NCI-H526 treated with DMSO at 0.1 percent for 48 hours (cell line): ENCODE measurements around the gene IRF2BPL.
A peak's percentile ranks its signal among the peaks of the same experiment; 100 is the strongest.
"Not testable (repeated sequence)": the region's sequence is repeated elsewhere in the genome, so short reads cannot be mapped to it uniquely, and the experiment has no call there.

Experiments
- DNase-seq: peaks from one replicate; lab custom pipeline; 2025; lab: John Stamatoyannopoulos, UW

The IRF2BPL gene

GRCh38 chr14:77033622-77034589 is 5.4 kb upstream of the IRF2BPL start:
- DNase-seq, result peak; percentile 77

- peak; percentile 94 for DNase-seq
Observed at GRCh38 chr14:77032844-77033621, 4.5 kb upstream of the IRF2BPL start.

GRCh38 chr14:77032491-77032843 is 4.0 kb upstream of the IRF2BPL start:
- no peak for DNase-seq

- DNase-seq, result no peak
Observed at GRCh38 chr14:77031759-77032490, 3.4 kb upstream of the IRF2BPL start.

GRCh38 chr14:77027538-77028383 is 747 bp downstream of the IRF2BPL start:
- no peak for DNase-seq

GRCh38 chr14:77026930-77027537 is 1.5 kb downstream of the IRF2BPL start:
- DNase-seq, result no peak

- DNase-seq, result peak; percentile 81
Observed at GRCh38 chr14:77026166-77026929, 2.2 kb downstream of the IRF2BPL start.

- peak; percentile 53 for DNase-seq
Observed at GRCh38 chr14:77025744-77026165, 2.8 kb downstream of the IRF2BPL start.

- peak; percentile 77 for DNase-seq
Observed at GRCh38 chr14:77024171-77024691, 4.3 kb downstream of the IRF2BPL start.

- peak; percentile 88 for DNase-seq
Observed at GRCh38 chr14:77023001-77023996, 5.2 kb downstream of the IRF2BPL start.

GRCh38 chr14:77022236-77022852 is 6.2 kb downstream of the IRF2BPL start:
- DNase-seq, result peak; percentile 86

- not testable (repeated sequence) for DNase-seq
Observed at GRCh38 chr14:77021424-77021823, 7.1 kb downstream of the IRF2BPL start.

- DNase-seq, result no peak
Observed at GRCh38 chr14:77018785-77019184, 9.7 kb downstream of the IRF2BPL start.

GRCh38 chr14:77017666-77018065 is 10.8 kb downstream of the IRF2BPL start:
- no peak for DNase-seq

- DNase-seq, result no peak
Observed at GRCh38 chr14:77014734-77015133, 13.8 kb downstream of the IRF2BPL start.

GRCh38 chr14:77014004-77014604 is 14.4 kb downstream of the IRF2BPL start:
- DNase-seq, result no peak

GRCh38 chr14:77012193-77012765 is 16.2 kb downstream of the IRF2BPL start:
- DNase-seq, result no peak
